ENCODE results near the gene STX8.
"Not testable (repeated sequence)": the region's sequence is repeated elsewhere in the genome, so short reads cannot be mapped to it uniquely, and the experiment has no call there.

STX8 gene

GRCh38 chr17:9475101-9475658, 100.4 kb downstream of the STX8 start:
- DNase-seq (ENCODE audit: low spot score in 2 of 2) = no peak
- no peaks in the 10 kb centered on the region for H3K9me3 Mint-ChIP-seq
- no peak for ATAC-seq (replicated peaks; ENCODE audit: extremely low read depth, poor library complexity, severe bottlenecking)
- no peaks in the 10 kb centered on the region for H3K27me3 Mint-ChIP-seq
- no peak overlapping the region for H3K4me3 Mint-ChIP-seq
- H3K36me3 Mint-ChIP-seq (ENCODE audit: insufficient read depth) = no peaks in the 10 kb centered on the region
- peaks cover 26% of the 10 kb centered on the region for H3K4me1 Mint-ChIP-seq
- H3K27ac Mint-ChIP-seq (ENCODE audit: low read depth) = no peak overlapping the region

- DNase-seq (ENCODE audit: low spot score in 2 of 2) (no peak), ATAC-seq (replicated peaks; ENCODE audit: extremely low read depth, poor library complexity, severe bottlenecking) (no peak)
- Mint-ChIP-seq H3K27ac (ENCODE audit: low read depth) (no peak overlapping the region), H3K9me3 (no peaks in the 10 kb centered on the region), H3K4me1 (peaks cover 38% of the 10 kb centered on the region), H3K27me3 (no peaks in the 10 kb centered on the region), H3K4me3 (no peak overlapping the region), H3K36me3 (ENCODE audit: insufficient read depth) (no peaks in the 10 kb centered on the region)
Measured at GRCh38 chr17:9473711-9474110, 101.9 kb downstream of the STX8 start.

GRCh38 chr17:9472541-9472940, 103.1 kb downstream of the STX8 start:
- no peaks in the 10 kb centered on the region for H3K27me3 Mint-ChIP-seq
- H3K9me3 Mint-ChIP-seq = no peaks in the 10 kb centered on the region
- H3K4me3 Mint-ChIP-seq = no peak overlapping the region
- ATAC-seq (replicated peaks; ENCODE audit: extremely low read depth, poor library complexity, severe bottlenecking) = no peak
- no peaks in the 10 kb centered on the region for H3K36me3 Mint-ChIP-seq (ENCODE audit: insufficient read depth)
- DNase-seq (ENCODE audit: low spot score in 2 of 2) = no peak
- H3K27ac Mint-ChIP-seq (ENCODE audit: low read depth) = peak overlapping the region; percentile 4
- peaks cover 40% of the 10 kb centered on the region for H3K4me1 Mint-ChIP-seq

GRCh38 chr17:9472094-9472493, 103.5 kb downstream of the STX8 start:
- no peak overlapping the region for H3K4me3 Mint-ChIP-seq
- H3K36me3 Mint-ChIP-seq (ENCODE audit: insufficient read depth) = no peaks in the 10 kb centered on the region
- ATAC-seq (replicated peaks; ENCODE audit: extremely low read depth, poor library complexity, severe bottlenecking) (no peak), DNase-seq (ENCODE audit: low spot score in 2 of 2) (no peak)
- peak overlapping the region; percentile 87 for H3K27ac Mint-ChIP-seq (ENCODE audit: low read depth)
- peaks cover 40% of the 10 kb centered on the region for H3K4me1 Mint-ChIP-seq
- H3K9me3 Mint-ChIP-seq = no peaks in the 10 kb centered on the region
- H3K27me3 Mint-ChIP-seq = no peaks in the 10 kb centered on the region

- H3K4me3 Mint-ChIP-seq = peak overlapping the region; percentile 50
- no peaks in the 10 kb centered on the region for H3K36me3 Mint-ChIP-seq (ENCODE audit: insufficient read depth)
- no peaks in the 10 kb centered on the region for H3K27me3 Mint-ChIP-seq
- no peaks in the 10 kb centered on the region for H3K9me3 Mint-ChIP-seq
- peaks cover 40% of the 10 kb centered on the region for H3K4me1 Mint-ChIP-seq
- peak; percentile 94 for ATAC-seq (replicated peaks; ENCODE audit: extremely low read depth, poor library complexity, severe bottlenecking)
- peak overlapping the region; percentile 87 for H3K27ac Mint-ChIP-seq (ENCODE audit: low read depth)
- DNase-seq (ENCODE audit: low spot score in 2 of 2) = no peak
Measured at GRCh38 chr17:9470171-9470570, 105.4 kb downstream of the STX8 start.

- Mint-ChIP-seq H3K36me3 (ENCODE audit: insufficient read depth) (no peaks in the 10 kb centered on the region), H3K4me1 (peaks cover 48% of the 10 kb centered on the region), H3K27me3 (no peaks in the 10 kb centered on the region), H3K9me3 (no peaks in the 10 kb centered on the region), H3K27ac (ENCODE audit: low read depth) (peak overlapping the region; percentile 87), H3K4me3 (no peak overlapping the region)
- DNase-seq (ENCODE audit: low spot score in 2 of 2) (no peak), ATAC-seq (replicated peaks; ENCODE audit: extremely low read depth, poor library complexity, severe bottlenecking) (no peak)
Measured at GRCh38 chr17:9468937-9469336, 106.7 kb downstream of the STX8 start.

- Mint-ChIP-seq H3K9me3 (no peaks in the 10 kb centered on the region), H3K27ac (ENCODE audit: low read depth) (peak overlapping the region; percentile 87), H3K4me1 (peaks cover 46% of the 10 kb centered on the region), H3K36me3 (ENCODE audit: insufficient read depth) (no peaks in the 10 kb centered on the region), H3K4me3 (no peak overlapping the region), H3K27me3 (no peaks in the 10 kb centered on the region)
- no peak for ATAC-seq (replicated peaks; ENCODE audit: extremely low read depth, poor library complexity, severe bottlenecking)
- DNase-seq (ENCODE audit: low spot score in 2 of 2) = no peak
Measured at GRCh38 chr17:9468532-9468931, 107.1 kb downstream of the STX8 start.

GRCh38 chr17:9467518-9467917, 108.1 kb downstream of the STX8 start:
- ATAC-seq (replicated peaks; ENCODE audit: extremely low read depth, poor library complexity, severe bottlenecking) (no peak), DNase-seq (ENCODE audit: low spot score in 2 of 2) (no peak)
- no peak overlapping the region for H3K4me3 Mint-ChIP-seq
- H3K4me1 Mint-ChIP-seq = peaks cover 45% of the 10 kb centered on the region
- no peaks in the 10 kb centered on the region for H3K9me3 Mint-ChIP-seq
- H3K27me3 Mint-ChIP-seq = no peaks in the 10 kb centered on the region
- no peaks in the 10 kb centered on the region for H3K36me3 Mint-ChIP-seq (ENCODE audit: insufficient read depth)
- H3K27ac Mint-ChIP-seq (ENCODE audit: low read depth) = no peak overlapping the region

- peaks cover 2% of the 10 kb centered on the region for H3K36me3 Mint-ChIP-seq (ENCODE audit: insufficient read depth)
- H3K9me3 Mint-ChIP-seq = no peaks in the 10 kb centered on the region
- DNase-seq (ENCODE audit: low spot score in 2 of 2) (no peak), ATAC-seq (replicated peaks; ENCODE audit: extremely low read depth, poor library complexity, severe bottlenecking) (no peak)
- H3K27ac Mint-ChIP-seq (ENCODE audit: low read depth) = no peak overlapping the region
- H3K4me1 Mint-ChIP-seq = peaks cover 37% of the 10 kb centered on the region
- no peaks in the 10 kb centered on the region for H3K27me3 Mint-ChIP-seq
- H3K4me3 Mint-ChIP-seq = no peak overlapping the region
Measured at GRCh38 chr17:9465210-9465921, 110.3 kb downstream of the STX8 start.

GRCh38 chr17:9457005-9457404, 118.6 kb downstream of the STX8 start:
- ATAC-seq (replicated peaks; ENCODE audit: extremely low read depth, poor library complexity, severe bottlenecking) (no peak), DNase-seq (ENCODE audit: low spot score in 2 of 2) (no peak)
- Mint-ChIP-seq H3K9me3 (peaks cover 5% of the 10 kb centered on the region), H3K4me1 (peaks cover 6% of the 10 kb centered on the region), H3K36me3 (ENCODE audit: insufficient read depth) (peaks cover under 1% of the 10 kb centered on the region), H3K4me3 (no peak overlapping the region), H3K27ac (ENCODE audit: low read depth) (peak overlapping the region; percentile 2), H3K27me3 (no peaks in the 10 kb centered on the region)

GRCh38 chr17:9456330-9456729, 119.3 kb downstream of the STX8 start:
- H3K4me3 Mint-ChIP-seq = no peak overlapping the region
- no peaks in the 10 kb centered on the region for H3K27me3 Mint-ChIP-seq
- ATAC-seq (replicated peaks; ENCODE audit: extremely low read depth, poor library complexity, severe bottlenecking) = no peak
- no peaks in the 10 kb centered on the region for H3K36me3 Mint-ChIP-seq (ENCODE audit: insufficient read depth)
- DNase-seq (ENCODE audit: low spot score in 2 of 2) = no peak
- H3K4me1 Mint-ChIP-seq = peaks cover 6% of the 10 kb centered on the region
- no peak overlapping the region for H3K27ac Mint-ChIP-seq (ENCODE audit: low read depth)
- H3K9me3 Mint-ChIP-seq = peaks cover 5% of the 10 kb centered on the region

GRCh38 chr17:9451934-9452333, 123.7 kb downstream of the STX8 start:
- Mint-ChIP-seq H3K27ac (ENCODE audit: low read depth) (no peak overlapping the region), H3K4me3 (no peak overlapping the region), H3K36me3 (ENCODE audit: insufficient read depth) (no peaks in the 10 kb centered on the region), H3K4me1 (no peaks in the 10 kb centered on the region), H3K9me3 (no peaks in the 10 kb centered on the region), H3K27me3 (no peaks in the 10 kb centered on the region)
- ATAC-seq (replicated peaks; ENCODE audit: extremely low read depth, poor library complexity, severe bottlenecking) = no peak
- no peak for DNase-seq (ENCODE audit: low spot score in 2 of 2)

- H3K36me3 Mint-ChIP-seq (ENCODE audit: insufficient read depth); H3K27ac Mint-ChIP-seq (ENCODE audit: low read depth); H3K9me3 Mint-ChIP-seq; ATAC-seq (replicated peaks; ENCODE audit: extremely low read depth, poor library complexity, severe bottlenecking); DNase-seq (ENCODE audit: low spot score in 2 of 2); H3K4me3 Mint-ChIP-seq; H3K27me3 Mint-ChIP-seq; H3K4me1 Mint-ChIP-seq: not testable (repeated sequence)
Measured at GRCh38 chr17:9447298-9447697, 128.3 kb downstream of the STX8 start.
